GM21619 (cell line): Measurements from ENCODE around the gene FOSL2.

ENCODE experiments used
- ATAC-seq: cut with Tn5 transposase; IDR thresholded peaks from one replicate; pipeline ENCODE4 v1.9.1; 2021; ENCODE audit not compliant: unreplicated experiment

Gene FOSL2

DNA sequence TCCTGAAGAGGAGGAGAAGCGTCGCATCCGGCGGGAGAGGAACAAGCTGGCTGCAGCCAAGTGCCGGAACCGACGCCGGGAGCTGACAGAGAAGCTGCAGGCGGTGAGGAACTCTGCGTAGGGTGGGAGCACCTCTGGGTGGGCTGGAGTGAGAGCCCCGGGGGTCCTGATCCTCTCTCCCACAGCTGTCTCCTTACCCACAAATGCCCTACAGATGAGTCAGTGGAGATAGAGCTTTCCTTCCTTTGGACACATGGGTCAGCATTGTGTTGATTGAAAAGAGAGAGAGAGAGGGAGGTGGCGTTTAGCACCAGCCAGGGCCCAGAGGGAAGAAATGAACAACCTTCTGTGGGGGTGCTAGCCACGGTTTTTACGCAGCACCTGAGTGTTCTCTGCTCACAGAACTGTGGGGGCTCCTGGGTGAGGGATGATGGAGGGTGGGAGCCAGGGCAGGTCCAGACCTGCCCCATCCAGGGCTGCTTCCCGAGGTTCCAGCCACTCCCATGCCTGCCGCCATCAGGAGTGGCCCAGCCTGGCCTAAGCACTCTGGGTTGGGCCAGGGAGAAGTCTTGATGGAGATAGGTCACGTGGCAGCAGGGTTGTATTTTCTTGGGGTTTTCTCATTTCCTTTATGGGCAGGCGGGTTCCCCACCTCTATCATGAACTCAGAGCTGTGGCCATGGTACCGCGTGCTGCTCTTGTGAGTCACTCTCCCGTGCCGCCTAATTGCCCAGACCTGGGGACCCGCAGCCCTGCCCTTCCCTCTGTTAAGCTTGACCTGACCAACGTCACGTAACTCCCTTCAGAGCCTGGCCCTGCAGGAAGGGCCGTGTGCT is 16.3 kb downstream of the FOSL2 start:
- no peak for ATAC-seq

DNA sequence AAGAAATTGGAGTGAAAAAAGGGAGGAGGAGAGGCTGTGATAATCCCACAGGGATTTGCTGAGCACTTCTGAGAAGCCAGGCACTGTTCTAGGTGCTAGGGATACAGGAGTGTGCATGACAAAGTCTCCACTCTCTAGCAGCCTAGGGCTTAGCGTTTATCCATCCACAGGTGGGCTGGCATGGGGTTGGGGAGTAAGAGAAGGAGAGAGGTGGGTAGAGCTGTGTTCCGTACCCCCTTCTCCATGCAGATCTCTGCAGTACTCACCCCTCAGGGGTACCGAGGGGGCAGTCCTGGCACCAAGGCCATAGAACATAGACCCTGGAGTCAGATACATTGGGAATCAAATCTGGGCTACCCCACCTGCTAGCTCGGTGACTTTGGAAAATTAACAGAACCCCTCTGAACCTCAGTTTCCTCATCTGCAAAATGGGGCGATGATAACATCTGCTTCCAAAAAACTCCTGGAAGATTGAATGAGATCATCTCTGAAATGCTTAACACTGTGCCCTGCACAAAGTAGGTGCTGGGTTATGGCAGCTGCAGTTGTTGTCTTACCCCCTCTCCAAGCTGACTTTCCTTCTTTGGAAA is 18.6 kb downstream of the FOSL2 start:
- ATAC-seq, result no peak

DNA sequence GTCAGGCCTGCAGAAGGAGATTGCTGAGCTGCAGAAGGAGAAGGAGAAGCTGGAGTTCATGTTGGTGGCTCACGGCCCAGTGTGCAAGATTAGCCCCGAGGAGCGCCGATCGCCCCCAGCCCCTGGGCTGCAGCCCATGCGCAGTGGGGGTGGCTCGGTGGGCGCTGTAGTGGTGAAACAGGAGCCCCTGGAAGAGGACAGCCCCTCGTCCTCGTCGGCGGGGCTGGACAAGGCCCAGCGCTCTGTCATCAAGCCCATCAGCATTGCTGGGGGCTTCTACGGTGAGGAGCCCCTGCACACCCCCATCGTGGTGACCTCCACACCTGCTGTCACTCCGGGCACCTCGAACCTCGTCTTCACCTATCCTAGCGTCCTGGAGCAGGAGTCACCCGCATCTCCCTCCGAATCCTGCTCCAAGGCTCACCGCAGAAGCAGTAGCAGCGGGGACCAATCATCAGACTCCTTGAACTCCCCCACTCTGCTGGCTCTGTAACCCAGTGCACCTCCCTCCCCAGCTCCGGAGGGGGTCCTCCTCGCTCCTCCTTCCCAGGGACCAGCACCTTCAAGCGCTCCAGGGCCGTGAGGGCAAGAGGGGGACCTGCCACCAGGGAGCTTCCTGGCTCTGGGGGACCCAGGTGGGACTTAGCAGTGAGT is 19.4 kb downstream of the FOSL2 start:
- ATAC-seq, result no peak

DNA sequence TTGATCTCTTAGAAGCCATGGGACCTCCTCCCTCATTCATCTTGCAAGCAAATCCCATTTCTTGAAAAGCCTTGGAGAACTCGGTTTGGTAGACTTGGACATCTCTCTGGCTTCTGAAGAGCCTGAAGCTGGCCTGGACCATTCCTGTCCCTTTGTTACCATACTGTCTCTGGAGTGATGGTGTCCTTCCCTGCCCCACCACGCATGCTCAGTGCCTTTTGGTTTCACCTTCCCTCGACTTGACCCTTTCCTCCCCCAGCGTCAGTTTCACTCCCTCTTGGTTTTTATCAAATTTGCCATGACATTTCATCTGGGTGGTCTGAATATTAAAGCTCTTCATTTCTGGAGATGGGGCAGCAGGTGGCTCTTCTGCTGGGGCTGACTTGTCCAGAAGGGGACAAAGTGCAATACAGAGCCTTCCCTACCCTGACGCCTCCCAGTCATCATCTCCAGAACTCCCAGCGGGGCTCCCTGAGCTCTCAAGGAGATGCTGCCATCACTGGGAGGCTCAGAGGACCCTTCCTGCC is 20.0 kb downstream of the FOSL2 start:
- no peak for ATAC-seq

DNA sequence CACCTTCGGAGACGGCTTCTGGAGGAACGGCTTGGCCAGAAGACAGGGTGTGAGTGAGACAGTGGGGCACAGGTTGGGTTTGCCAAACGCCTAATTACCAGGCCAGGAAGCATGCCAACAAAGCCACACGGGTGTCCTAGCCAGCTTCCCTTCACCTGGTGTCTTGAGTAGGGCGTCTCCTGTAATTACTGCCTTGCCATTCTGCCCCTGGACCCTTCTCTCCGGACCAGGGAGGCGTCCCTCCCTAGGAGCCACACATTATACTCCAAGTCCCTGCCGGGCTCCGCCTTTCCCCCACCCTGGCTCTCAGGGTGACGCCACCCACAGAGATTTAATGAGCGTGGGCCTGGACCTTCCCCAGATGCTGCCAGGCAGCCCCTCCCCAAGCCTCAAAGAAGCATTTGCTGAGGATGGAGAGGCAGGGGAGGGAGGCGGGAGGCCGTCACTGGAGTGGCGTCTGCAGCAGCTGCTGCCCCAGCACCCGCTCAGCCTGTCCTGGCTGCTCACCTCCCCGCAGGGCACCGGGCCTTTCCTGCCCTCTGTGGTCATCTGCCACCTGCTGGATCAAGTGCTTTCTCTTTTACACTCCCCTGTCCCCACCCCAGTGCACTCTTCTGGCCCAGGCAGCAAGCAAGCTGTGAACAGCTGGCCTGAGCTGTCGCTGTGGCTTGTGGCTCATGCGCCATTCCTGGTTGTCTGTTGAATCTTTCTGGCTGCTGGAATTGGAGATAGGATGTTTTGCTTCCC is 20.7 kb downstream of the FOSL2 start:
- ATAC-seq, result no peak

DNA sequence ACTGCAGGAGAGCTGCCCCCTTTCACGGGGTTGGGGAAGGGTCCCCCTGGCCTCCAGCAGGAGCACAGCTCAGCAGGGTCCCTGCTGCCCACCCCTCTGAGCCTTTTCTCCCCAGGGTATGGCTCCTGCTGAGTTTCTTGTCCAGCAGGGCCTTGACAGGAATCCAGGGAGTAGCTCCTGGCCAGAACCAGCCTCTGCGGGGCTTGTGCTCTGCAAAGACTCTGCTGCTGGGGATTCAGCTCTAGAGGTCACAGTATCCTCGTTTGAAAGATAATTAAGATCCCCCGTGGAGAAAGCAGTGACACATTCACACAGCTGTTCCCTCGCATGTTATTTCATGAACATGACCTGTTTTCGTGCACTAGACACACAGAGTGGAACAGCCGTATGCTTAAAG is 21.2 kb downstream of the FOSL2 start:
- ATAC-seq, result no peak

DNA sequence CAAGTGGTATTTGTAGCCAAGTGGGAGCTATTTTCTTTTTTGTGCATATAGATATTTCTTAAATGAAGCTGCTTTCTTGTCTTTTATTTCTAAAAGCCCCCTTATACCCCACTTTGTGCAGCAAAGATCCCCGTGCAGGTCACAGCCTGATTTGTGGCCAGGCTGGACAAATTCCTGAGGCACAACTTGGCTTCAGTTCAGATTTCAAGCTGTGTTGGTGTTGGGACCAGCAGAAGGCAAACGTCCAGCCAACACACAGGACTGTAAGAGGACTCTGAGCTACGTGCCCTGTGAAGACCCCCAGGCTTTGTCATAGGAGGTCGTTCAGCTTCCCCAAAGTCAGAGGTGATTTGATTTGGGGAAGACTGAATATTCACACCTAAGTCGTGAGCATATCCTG is 21.9 kb downstream of the FOSL2 start:
- no peak for ATAC-seq

DNA sequence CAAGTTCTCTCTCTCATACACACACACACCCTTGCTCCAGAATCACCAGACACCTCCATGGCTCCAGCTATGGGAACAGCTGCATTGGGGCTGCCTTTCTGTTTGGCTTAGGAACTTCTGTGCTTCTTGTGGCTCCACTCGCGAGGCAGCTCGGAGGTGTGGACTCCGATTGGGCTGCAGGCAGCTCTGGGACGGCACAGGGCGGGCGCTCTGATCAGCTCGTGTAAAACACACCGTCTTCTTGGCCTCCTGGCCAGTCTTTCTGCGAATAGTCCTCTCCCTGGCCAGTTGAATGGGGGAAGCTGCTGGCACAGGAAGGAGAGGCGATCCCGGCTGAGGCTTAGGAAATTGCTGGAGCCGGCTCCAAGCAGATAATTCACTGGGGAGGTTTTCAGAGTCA is 22.4 kb downstream of the FOSL2 start:
- no peak for ATAC-seq

DNA sequence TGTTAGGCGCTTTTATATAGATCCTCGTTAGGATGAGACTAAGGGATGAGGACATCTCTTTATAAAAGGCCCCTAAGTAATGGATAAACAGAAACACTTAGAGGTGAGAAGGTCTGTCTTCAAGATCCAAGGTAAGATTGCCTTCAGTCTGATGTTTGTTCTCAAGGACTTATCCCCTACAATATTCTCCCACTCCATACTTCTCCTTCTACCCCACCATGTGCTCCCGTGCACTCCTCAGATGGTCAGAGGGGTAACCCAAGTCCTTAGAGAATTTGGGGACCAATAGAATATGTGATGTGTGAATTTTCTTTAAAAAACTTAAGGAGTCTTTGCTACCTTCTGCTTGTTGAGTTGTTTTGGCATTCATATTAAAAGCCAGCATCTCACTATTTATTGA is 23.1 kb downstream of the FOSL2 start:
- ATAC-seq, result no peak

DNA sequence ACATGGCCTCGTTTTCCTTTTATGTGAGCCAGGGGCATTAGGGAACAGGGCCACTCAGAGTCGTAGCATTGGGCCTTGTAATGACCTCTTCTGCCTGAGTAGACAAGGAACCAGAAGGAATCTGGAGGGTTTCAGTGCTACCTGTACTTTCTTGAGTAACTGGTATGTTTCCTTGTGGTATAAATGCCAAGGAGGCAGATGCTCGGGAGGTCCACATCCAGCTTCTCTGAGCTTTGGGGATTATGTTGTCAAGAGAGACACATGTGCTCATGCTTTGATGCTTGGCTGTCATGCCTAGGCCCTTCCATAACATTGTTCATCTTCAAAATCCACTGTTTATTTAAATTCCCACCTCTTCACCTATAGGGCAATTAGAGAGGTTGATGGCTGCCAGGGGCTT is 26.3 kb downstream of the FOSL2 start:
- ATAC-seq, result no peak

DNA sequence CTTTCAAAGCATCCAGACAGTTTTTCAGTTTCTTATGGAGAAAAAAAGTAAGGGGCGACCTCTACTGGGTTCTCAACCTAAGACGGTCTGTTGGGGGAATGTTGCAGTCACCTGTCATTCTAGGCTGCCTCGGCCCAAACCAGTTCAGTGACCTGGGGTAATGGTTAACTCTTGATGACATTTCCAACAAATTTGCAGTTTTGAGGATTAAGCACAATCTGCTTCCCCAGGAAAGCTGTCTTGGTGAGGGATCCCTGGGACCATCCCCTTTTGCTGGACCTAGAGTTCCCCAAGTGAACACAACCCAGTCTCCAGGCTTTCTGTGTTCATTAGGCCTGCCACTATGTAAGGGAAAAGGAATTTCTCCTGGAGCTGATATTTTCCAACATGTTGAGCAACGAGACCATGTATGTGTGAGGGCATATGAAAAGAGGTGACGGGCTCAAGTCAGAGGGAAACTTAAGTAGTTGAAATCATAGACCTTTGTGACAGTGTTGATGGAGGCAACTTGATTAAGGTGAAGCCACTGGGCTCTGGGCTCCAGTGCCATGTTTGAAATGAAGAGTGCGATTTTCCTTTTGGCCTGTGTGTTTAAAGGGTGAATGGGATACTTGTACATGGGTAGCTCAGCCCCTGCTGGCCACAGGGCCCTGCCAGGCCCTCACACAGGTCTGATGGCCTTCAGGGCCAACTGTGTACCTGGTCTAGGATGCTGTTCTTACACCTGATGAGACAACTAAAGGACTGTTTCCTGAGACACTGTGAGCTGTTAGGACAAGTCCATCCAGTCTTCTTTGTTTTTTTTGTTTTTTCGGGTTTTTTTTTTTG is 27.0 kb downstream of the FOSL2 start:
- no peak for ATAC-seq

DNA sequence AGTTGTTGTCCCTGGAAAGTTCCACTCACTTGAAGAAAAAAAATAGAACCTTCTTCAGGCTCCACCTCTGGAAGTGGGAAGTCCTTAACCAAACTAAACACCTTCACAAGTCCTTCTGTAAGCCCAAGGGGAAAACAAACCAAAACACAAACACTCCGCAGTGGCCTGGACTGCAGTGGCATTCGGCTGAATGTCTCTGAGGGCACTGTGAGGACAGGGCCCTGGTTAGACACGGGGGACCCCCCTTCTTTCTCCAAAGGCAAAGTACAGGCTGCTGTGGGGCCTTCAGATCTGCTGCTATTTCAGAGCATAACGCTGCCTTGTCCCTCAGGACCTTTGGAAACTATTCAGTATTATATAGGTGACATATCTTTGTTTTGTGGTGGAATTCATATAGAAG is 28.1 kb downstream of the FOSL2 start:
- ATAC-seq, result no peak

DNA sequence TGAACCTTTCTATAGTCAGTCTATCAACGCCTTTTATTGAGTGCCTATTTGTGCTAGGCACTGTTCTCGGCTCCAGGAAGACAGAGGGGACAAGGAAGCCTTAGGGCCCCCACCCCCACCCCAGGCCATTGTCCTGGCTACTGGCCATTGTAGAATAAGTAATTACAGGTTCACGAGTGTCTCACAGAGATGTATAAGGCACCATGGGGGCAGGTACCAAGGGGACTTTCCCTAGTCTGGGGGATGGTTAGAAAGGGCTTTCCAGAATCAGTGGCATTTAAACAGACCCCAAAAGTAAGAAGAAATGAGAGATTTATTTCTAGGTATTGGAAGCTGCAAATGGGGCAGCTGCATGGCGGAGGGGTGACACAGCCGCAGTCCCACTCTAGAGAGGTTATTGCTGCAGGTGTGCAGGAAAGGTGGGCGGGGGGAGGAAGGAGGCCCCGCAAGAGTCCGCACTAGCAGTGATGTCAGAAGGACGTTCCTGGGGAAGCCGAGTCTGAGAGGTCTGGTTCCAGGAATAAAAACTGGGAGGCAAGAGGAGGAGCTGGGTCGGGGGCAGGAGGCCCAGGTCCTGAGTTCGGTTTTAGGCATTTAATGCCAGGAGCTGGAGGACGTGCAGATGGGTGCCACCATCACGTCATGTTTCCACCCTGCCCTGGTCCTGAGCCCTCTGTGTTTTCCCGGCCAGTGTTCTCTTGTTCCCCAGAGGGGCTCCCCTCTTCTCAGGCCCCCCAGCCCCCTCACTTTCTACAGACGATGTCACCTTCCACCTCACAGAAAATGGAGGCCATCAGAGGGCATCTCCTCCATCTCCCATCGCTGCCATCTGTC is 30.5 kb downstream of the FOSL2 start:
- ATAC-seq, result no peak

DNA sequence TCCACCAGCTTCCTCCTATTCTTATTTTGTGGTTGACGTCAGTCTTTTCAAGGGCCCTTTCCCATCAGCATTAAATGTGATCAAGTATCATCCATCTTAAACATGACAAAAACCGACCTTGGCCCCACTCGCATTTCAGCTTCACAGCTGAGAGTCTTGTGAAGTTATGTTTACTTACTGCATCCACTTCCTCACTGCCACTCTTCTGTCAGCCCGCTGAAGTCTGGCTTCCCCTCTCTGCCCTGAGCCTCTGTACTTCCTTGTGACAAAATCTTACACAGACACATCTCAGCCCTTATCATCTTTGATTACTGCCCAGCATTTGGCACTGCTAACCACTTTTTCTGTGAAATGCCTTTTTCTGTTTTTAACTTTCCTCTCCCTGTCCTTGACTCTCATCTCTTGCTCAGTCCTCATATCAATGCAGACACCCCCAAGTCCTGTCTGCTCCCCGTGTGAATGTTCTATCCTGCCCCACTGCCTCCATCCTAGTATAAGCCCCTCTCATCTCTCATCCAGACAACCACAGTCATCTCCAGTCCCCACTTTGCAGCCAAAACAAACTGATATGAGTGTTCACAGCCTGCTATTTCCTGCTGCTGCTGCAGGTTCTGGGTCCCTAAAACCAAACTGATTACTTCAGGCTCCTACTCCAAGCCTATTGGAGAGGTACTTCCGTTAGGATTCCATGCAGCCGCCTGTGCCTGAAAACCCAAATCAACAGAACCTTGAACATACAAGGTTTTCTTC is 31.4 kb downstream of the FOSL2 start:
- ATAC-seq, result no peak

DNA sequence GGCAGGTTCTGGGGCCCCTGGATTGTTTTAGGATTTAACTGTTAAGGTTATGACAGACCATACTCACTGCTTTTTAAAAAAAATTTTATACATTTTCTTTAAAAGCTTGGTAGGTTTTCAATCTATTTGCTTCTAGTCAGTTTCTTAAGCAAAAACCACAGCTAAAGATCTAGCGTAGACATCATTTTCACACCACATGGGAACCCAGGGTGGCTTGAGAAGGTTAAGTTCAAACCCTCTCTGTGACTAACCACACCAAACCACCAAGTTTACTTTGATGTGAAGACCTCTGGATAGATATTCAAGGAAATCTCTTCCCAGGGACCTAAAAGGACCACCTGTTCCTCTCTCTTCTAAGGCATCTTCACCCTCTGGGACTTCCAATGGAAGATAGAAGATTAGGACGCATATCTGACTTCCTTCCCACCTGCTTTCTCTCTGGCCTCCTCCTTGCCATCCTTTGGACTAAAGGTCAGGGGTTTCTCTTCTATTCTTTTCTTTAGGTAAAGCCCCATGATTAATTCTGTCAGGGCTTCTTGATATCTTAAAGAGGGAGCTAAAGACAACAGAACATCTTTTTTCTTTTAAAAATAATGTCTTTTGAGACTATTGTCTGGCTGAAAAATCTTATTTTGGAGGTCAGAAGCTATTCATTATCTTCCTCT is 32.3 kb downstream of the FOSL2 start:
- no peak for ATAC-seq

DNA sequence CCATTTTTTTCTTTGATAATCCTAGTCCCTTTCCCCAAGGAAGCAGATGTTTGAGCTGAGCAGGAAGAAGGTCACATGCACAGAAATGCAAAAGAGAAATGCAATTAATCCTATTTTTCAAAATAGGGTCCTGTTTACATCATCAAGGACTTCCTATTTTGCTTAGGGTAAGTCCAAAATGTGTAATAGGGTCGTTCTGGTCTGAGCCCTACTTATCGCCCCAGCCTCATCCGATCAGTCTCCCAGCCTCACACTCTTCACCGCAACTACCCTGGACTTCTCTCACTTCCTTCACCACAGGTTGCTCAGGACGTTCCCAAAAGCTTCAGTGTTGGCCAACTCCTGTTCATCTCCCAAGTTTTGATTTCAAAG is 32.8 kb downstream of the FOSL2 start:
- ATAC-seq, result no peak

DNA sequence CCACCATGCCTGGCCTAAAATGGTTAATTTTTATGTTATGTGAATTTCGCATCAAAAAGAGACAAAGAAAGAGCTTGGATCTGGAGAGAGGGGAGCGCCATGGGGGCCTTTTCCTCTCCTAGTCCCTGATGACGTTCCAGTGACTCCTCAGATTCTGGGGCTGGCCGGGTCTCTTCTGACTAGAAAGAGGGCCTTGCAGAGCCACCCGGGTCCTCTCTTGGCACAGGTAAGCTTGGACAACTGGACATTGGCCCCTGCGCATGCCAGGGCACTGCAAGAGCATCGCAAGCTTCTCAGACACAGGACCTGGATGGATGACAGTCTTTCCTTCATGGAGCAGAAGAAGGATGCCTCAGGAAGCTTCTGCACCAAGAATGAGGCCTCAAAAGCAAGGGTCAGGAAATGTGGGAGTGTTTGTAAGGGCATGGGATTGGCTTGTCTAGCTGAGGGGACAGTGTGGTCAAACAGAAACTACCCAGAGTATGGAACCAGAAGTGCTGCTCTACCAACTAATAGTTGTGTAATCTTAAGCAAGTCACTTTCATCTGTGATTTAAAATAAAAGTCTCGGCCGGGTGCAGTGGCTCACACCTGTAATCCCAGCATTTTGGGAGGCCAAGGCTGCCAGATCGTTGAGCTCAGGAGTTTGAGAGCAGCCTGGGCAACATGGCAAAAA is 35.2 kb downstream of the FOSL2 start:
- no peak for ATAC-seq

DNA sequence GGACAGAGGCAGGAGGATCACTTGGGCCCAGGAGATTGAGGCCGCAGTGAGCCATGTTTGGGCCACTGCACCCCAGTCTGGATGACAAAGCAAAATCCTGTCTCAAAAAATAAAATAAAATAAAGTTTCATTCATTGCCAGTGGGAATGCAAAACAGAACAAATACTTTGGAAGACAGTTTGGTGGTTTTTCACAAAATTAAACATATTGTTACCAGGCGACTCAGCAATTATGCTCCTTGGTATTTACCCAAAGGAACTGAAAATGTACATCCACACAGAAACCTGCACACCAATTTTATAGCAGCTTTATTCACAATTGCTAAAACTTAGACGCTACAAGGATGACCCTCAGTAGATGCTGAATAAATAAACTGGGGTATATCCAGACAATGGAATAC is 35.8 kb downstream of the FOSL2 start:
- no peak for ATAC-seq
